WTC11 (cell line): ENCODE results near the gene ABHD4. TPM values are rescaled to one million over a fixed set of nuclear protein-coding genes. Genes with fewer than 3 reads are reported as not detected.
A peak's percentile ranks its signal among the peaks of the same experiment; 100 is the strongest.

Source experiments
- ATAC-seq: fragments of 200-7000 bp; cut with Tn5 transposase; 2 replicates; pipeline ENCODE4 v1.10.0; 2021; ENCODE audit warnings: mild to moderate bottlenecking, moderate library complexity
- CTCF ChIA-PET: fragments of 300-600 bp; sonication (Branson Sonifier 250); formaldehyde crosslinking; loops from one replicate; lab custom pipeline; 2021; ENCODE audit warnings: antibody characterized with exemption; lab: Charles Lee
- POLR2A ChIA-PET: fragments of 350-600 bp; sonication (Branson Sonifier 250); formaldehyde crosslinking; loops from one replicate; lab custom pipeline; 2021; ENCODE audit warnings: antibody characterized with exemption; lab: Charles Lee
- DNase-seq: peaks from one replicate; pipeline ENCODE4 v3.0.0; 2021; ENCODE audit warnings: low spot score
- H3K27ac Mint-ChIP-seq: 2 replicates; pipeline ENCODE4 v1.8.0; 2021; ENCODE audit warnings: mixed read lengths
- H3K27me3 Mint-ChIP-seq: 2 replicates; pipeline ENCODE4 v1.8.0; 2021; ENCODE audit warnings: low read depth, mild to moderate bottlenecking, moderate library complexity, mixed read lengths
- H3K36me3 Mint-ChIP-seq: 2 replicates; pipeline ENCODE4 v1.8.0; 2021; ENCODE audit warnings: mixed read lengths
- H3K4me1 Mint-ChIP-seq: 2 replicates; pipeline ENCODE4 v1.8.0; 2022; ENCODE audit warnings: mixed read lengths
- H3K4me3 Mint-ChIP-seq: 2 replicates; pipeline ENCODE4 v1.8.0; 2021; ENCODE audit warnings: mild to moderate bottlenecking, moderate library complexity, mixed read lengths
- H3K9me3 Mint-ChIP-seq: 2 replicates; pipeline ENCODE4 v1.8.0; 2021; ENCODE audit warnings: mixed read lengths
- CTCF ChIP-seq: fragments of 200-600 bp; IDR thresholded peaks from 2 replicates; pipeline ENCODE4 v1.8.0; 2022; ENCODE audit warnings: antibody characterized with exemption
- ETV6 ChIP-seq: sonication (generic); formaldehyde crosslinking; IDR thresholded peaks from 2 replicates; pipeline ENCODE4 v1.8.1; 2022; ENCODE audit warnings: mild to moderate bottlenecking, missing genetic modification reagents
- FOXP4 ChIP-seq: sonication (generic); formaldehyde crosslinking; IDR thresholded peaks from 2 replicates; pipeline ENCODE4 v1.8.0; 2022; ENCODE audit warnings: mild to moderate bottlenecking, missing genetic modification reagents
- GABPB1 ChIP-seq: sonication (generic); formaldehyde crosslinking; IDR thresholded peaks from 2 replicates; pipeline ENCODE4 v1.8.1; 2023; ENCODE audit warnings: mild to moderate bottlenecking, missing genetic modification reagents
- HMGXB4 ChIP-seq: sonication (generic); formaldehyde crosslinking; IDR thresholded peaks from 2 replicates; pipeline ENCODE4 v1.8.1; 2023; ENCODE audit warnings: mild to moderate bottlenecking, moderate library complexity, missing genetic modification reagents
- MAX ChIP-seq: sonication (generic); formaldehyde crosslinking; IDR thresholded peaks from 2 replicates; pipeline ENCODE4 v1.8.0; 2022; ENCODE audit warnings: mild to moderate bottlenecking, missing genetic modification reagents
- SMAD4 ChIP-seq: sonication (generic); formaldehyde crosslinking; IDR thresholded peaks from 2 replicates; pipeline ENCODE4 v1.8.0; 2022; ENCODE audit warnings: mild to moderate bottlenecking, missing genetic modification reagents
- SP1 ChIP-seq: sonication (generic); formaldehyde crosslinking; conservative IDR thresholded peaks from 2 replicates; pipeline ENCODE4 v1.8.1; 2022; ENCODE audit warnings: missing genetic modification reagents
- ZNF232 ChIP-seq: sonication (generic); formaldehyde crosslinking; IDR thresholded peaks from 2 replicates; pipeline ENCODE4 v1.8.0; 2022; ENCODE audit warnings: mild to moderate bottlenecking, missing genetic modification reagents
- ZNF532 ChIP-seq: fragments of 250-450 bp; sonication (Bioruptor Pico); IDR thresholded peaks from 2 replicates; pipeline ENCODE4 v1.9.0; 2021; ENCODE audit warnings: mild to moderate bottlenecking, borderline replicate concordance
- total RNA-seq: library from RNA; stranded (reverse); gene quantifications from 3 replicates; pipeline ENCODE4 v1.2.3, GENCODE V29; 2021

ABHD4 gene
- total RNA-seq, 1 experiment from 2014 or later: 33.9 TPM

GRCh38 chr14:22556021-22556989 is 41.8 kb upstream of the ABHD4 start:
- Mint-ChIP-seq H3K4me3 (no peak overlapping the region; the same call in 1 of the 2 replicates), H3K9me3 (no peaks in the 10 kb centered on the region), H3K27me3 (no peaks in the 10 kb centered on the region), H3K4me1 (peaks cover 49% of the 10 kb centered on the region), H3K27ac (0 out of 2 replicates have a peak overlapping the region, but pooled peaks have one; percentile 49), H3K36me3 (no peaks in the 10 kb centered on the region)
- ChIA-PET CTCF (interaction anchor here (0.6 to 3.2 kb wide), 40 partner anchors 8 to 362 kb away, joined by 3 to 38 read pairs (median 4); partner anchors contain the start of genes ABHD4, DAD1, OXA1L and RBM23), POLR2A (no interaction called here)
- ATAC-seq (peak; percentile 9), DNase-seq (no peak)
- TF ChIP-seq SMAD4 (CRISPR knock-in tag) (no peak), MAX (CRISPR knock-in tag) (0 out of 2 replicates have a peak, but pooled peaks have one; percentile 17)

- H3K4me1 Mint-ChIP-seq: peaks cover 46% of the 10 kb centered on the region
- ChIA-PET POLR2A (no interaction called here), CTCF (interaction anchor here (0.5 to 3.2 kb wide), 41 partner anchors 8 to 361 kb away, joined by 3 to 38 read pairs (median 4); partner anchors contain the start of genes ABHD4, DAD1, OXA1L and RBM23)
- H3K27me3 Mint-ChIP-seq: no peaks in the 10 kb centered on the region
- ATAC-seq: peak; percentile 78
- no peaks in the 10 kb centered on the region for H3K36me3 Mint-ChIP-seq
- H3K4me3 Mint-ChIP-seq: peak overlapping the region; percentile 53
- H3K27ac Mint-ChIP-seq: 0 out of 2 replicates have a peak overlapping the region, but pooled peaks have one; percentile 49
- peak; percentile 94 for DNase-seq
- TF ChIP-seq FOXP4 (CRISPR knock-in tag): 0 out of 2 replicates have a peak, but pooled peaks have one; percentile 39
- peak; percentile 100 for TF ChIP-seq CTCF
- peak; percentile 67; the same call in 1 of the 2 replicates for TF ChIP-seq HMGXB4
- TF ChIP-seq GABPB1 (CRISPR knock-in tag): peak; percentile 35
- TF ChIP-seq ZNF232: no peak
- TF ChIP-seq SP1: 0 out of 2 replicates have a peak, but pooled peaks have one; percentile 24
- 0 out of 2 replicates have a peak, but pooled peaks have one; percentile 58 for TF ChIP-seq ETV6
- no peak for TF ChIP-seq ZNF532 (CRISPR knock-in tag)
- H3K9me3 Mint-ChIP-seq: no peaks in the 10 kb centered on the region
Observed at GRCh38 chr14:22556990-22557623, 41.0 kb upstream of the ABHD4 start.
